ENCODE results near the gene LIPC. TPM values are rescaled to one million over a fixed set of nuclear protein-coding genes. Genes with fewer than 3 reads are reported as not detected.

The LIPC gene
- total and polyA plus RNA-seq, 2 donors (not counting 3 experiments of a cell fraction or from before 2014, with no cell fraction given): not detected

GRCh38 chr15:58608711-58609110, 176.9 kb downstream of the LIPC start:
- Histone ChIP-seq H3K9ac (replicated peaks; ENCODE audit: extremely low read depth, insufficient read depth, low read length) (no peak overlapping the region), H3K36me3 (ENCODE audit: control insufficient read depth in 2 of 2, extremely low read depth in 1 of 2, insufficient read depth in 2 of 2, low read length in 2 of 2) (peaks cover 2 to 4% of the 10 kb centered on the region in 2 experiments), H2AFZ (ENCODE audit: low read depth, low read length) (no peak overlapping the region), H3K4me3 (replicated peaks in 1 of 3; ENCODE audit: insufficient read depth in 1 of 3, low read depth in 1 of 3, low read length in 3 of 3) (no peak overlapping the region), H3K9me1 (replicated peaks; ENCODE audit: control insufficient read depth, extremely low read depth, insufficient read depth, low read length) (no peaks in the 10 kb centered on the region), H3K4me2 (ENCODE audit: insufficient read depth, low read length) (no peak overlapping the region), H4K20me1 (replicated peaks; ENCODE audit: control insufficient read depth, extremely low read depth, insufficient read depth, low read length) (no peaks in the 10 kb centered on the region), H3K79me2 (ENCODE audit: control insufficient read depth, insufficient read depth, low read length) (peaks cover 4% of the 10 kb centered on the region), H3K27ac (ENCODE audit: insufficient read depth, low read depth, low read length) (no peak overlapping the region), H3K27me3 (ENCODE audit: control insufficient read depth in 2 of 2, insufficient read depth in 2 of 2, low read length in 2 of 2) (no peaks in the 10 kb centered on the region), H3K9me3 (replicated peaks; ENCODE audit: control insufficient read depth, insufficient read depth, low read length) (no peaks in the 10 kb centered on the region), H3K4me1 (ENCODE audit: control insufficient read depth, extremely low read depth, insufficient read depth, low read length) (no peaks in the 10 kb centered on the region)
- TF ChIP-seq EZH2 (IDR thresholded peaks at IDR 0.05; ENCODE audit: borderline replicate concordance, low read depth, low read length, severe bottlenecking) (no peak), JUN (IDR thresholded peaks at IDR 0.05; ENCODE audit: borderline replicate concordance, insufficient read depth, insufficient read length, low read depth) (no peak), GATA2 (IDR thresholded peaks at IDR 0.05; ENCODE audit: insufficient read depth, insufficient read length, low read depth, low read length) (no peak), MAX (IDR thresholded peaks at IDR 0.05; ENCODE audit: insufficient read depth, insufficient read length) (no peak), POLR2A (IDR thresholded peaks at IDR 0.05; ENCODE audit: low read depth, low read length) (no peak), POLR2AphosphoS5 (IDR thresholded peaks at IDR 0.05; ENCODE audit: insufficient read depth, low read depth, low read length) (no peak), MYC (IDR thresholded peaks at IDR 0.05; ENCODE audit: low read depth, low read length) (no peak), CTCF (IDR thresholded peaks at IDR 0.05; ENCODE audit: extremely low read depth in 1 of 2, insufficient read depth in 1 of 2, low read depth in 1 of 2, low read length in 2 of 2) (no peak), FOS (IDR thresholded peaks at IDR 0.05; ENCODE audit: borderline replicate concordance, insufficient read depth, low read length) (no peak)
- CTCF ChIA-PET: no interaction called here
- POLR2A ChIA-PET: no interaction called here
- dilution Hi-C loops (cut with MboI; ENCODE audit: extremely low pct_ligation_motif_present, low sequenced_read_pairs): no loop called here
- FAIRE-seq: no peak
- BruUV-seq (replicated peaks): no TSS peak
- no peak for DNase-seq (ENCODE audit: low read depth, low spot score)
- intact Hi-C loops (cut with micrococcal nuclease): no loop called here

All from endothelial cell of umbilical vein (primary cell).